Ishikawa (cell line): ENCODE results near the gene KCNJ9.

ENCODE experiments used
- CEBPB ChIP-seq: IDR thresholded peaks from 2 replicates; pipeline ENCODE4 v1.6.1; 2012
- EGR1 ChIP-seq: IDR thresholded peaks from 2 replicates; pipeline ENCODE4 v1.6.1; 2012
- EP300 ChIP-seq: IDR thresholded peaks from 2 replicates; pipeline ENCODE4 v1.6.1; 2012; ENCODE audit warnings: borderline replicate concordance
- FOXM1 ChIP-seq: IDR thresholded peaks from 2 replicates; pipeline ENCODE4 v1.6.1; 2012; ENCODE audit warnings: low read depth, borderline replicate concordance
- RAD21 ChIP-seq: IDR thresholded peaks from 2 replicates; pipeline ENCODE4 v1.6.1; 2012; ENCODE audit warnings: low read depth
- TAF1 ChIP-seq: IDR thresholded peaks from 2 replicates; pipeline ENCODE4 v1.6.1; 2012; ENCODE audit warnings: low read depth, mild to moderate bottlenecking
- TCF12 ChIP-seq: IDR thresholded peaks from 2 replicates; pipeline ENCODE4 v1.6.1; 2012; ENCODE audit warnings: low read depth
- TEAD4 ChIP-seq: IDR thresholded peaks from 2 replicates; pipeline ENCODE4 v1.6.1; 2012
- YY1 ChIP-seq: IDR thresholded peaks from 2 replicates; pipeline ENCODE4 v1.6.1; 2012; ENCODE audit warnings: low read depth
- TF ChIP-seq, protein P1 (sequence below): IDR thresholded peaks from 2 replicates; pipeline ENCODE4 v1.6.1; 2012
- TF ChIP-seq, protein P2 (sequence below): IDR thresholded peaks from 2 replicates; pipeline ENCODE4 v1.6.1; 2012; ENCODE audit warnings: low read depth, mild to moderate bottlenecking
- TF ChIP-seq, protein P3 (sequence below): IDR thresholded peaks from 2 replicates; pipeline ENCODE4 v1.6.1; 2012

DNA sequence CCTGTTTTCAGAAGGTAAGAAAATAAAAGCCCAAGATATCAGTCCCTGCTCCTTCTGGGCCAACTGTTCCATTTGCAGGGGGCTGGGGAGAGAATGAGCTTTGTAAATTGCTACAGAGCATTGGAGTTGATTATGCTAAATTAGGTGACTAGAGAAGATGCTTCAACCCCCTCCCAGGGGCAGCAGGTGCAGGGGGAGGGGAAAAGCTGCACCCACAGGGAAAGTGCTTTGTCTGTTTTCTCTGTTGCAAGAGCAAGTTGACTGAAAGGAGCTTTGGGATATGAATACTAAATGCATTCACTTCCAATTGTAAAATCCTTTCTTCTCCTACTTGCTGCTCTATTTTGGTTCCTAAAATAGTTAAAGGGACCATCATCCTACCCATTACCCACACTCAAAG is 33.0 kb upstream of the KCNJ9 start:
- TF ChIP-seq EP300 (no peak), CEBPB (no peak), FOXM1 (no peak), TAF1 (no peak), YY1 (no peak), EGR1 (no peak), TEAD4 (no peak), RAD21 (no peak), TCF12 (no peak)
- TF ChIP-seq, protein P1, sequence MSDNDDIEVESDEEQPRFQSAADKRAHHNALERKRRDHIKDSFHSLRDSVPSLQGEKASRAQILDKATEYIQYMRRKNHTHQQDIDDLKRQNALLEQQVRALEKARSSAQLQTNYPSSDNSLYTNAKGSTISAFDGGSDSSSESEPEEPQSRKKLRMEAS: no peak
- TF ChIP-seq, protein P2, sequence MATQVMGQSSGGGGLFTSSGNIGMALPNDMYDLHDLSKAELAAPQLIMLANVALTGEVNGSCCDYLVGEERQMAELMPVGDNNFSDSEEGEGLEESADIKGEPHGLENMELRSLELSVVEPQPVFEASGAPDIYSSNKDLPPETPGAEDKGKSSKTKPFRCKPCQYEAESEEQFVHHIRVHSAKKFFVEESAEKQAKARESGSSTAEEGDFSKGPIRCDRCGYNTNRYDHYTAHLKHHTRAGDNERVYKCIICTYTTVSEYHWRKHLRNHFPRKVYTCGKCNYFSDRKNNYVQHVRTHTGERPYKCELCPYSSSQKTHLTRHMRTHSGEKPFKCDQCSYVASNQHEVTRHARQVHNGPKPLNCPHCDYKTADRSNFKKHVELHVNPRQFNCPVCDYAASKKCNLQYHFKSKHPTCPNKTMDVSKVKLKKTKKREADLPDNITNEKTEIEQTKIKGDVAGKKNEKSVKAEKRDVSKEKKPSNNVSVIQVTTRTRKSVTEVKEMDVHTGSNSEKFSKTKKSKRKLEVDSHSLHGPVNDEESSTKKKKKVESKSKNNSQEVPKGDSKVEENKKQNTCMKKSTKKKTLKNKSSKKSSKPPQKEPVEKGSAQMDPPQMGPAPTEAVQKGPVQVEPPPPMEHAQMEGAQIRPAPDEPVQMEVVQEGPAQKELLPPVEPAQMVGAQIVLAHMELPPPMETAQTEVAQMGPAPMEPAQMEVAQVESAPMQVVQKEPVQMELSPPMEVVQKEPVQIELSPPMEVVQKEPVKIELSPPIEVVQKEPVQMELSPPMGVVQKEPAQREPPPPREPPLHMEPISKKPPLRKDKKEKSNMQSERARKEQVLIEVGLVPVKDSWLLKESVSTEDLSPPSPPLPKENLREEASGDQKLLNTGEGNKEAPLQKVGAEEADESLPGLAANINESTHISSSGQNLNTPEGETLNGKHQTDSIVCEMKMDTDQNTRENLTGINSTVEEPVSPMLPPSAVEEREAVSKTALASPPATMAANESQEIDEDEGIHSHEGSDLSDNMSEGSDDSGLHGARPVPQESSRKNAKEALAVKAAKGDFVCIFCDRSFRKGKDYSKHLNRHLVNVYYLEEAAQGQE: no peak
- TF ChIP-seq, protein P3, sequence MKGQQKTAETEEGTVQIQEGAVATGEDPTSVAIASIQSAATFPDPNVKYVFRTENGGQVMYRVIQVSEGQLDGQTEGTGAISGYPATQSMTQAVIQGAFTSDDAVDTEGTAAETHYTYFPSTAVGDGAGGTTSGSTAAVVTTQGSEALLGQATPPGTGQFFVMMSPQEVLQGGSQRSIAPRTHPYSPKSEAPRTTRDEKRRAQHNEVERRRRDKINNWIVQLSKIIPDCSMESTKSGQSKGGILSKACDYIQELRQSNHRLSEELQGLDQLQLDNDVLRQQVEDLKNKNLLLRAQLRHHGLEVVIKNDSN: no peak
